Type B pancreatic cell (in vitro differentiated cells): ENCODE results near the gene NF2. TPM values are rescaled to one million over a fixed set of nuclear protein-coding genes. Genes with fewer than 3 reads are reported as not detected.

Experiments
- DNase-seq: peaks from one replicate; pipeline ENCODE4 v3.0.0; 2021; ENCODE audit warnings: mixed read lengths; ENCODE audit not compliant: unreplicated experiment; ENCODE audit errors: extremely low spot score
- H3K27ac Mint-ChIP-seq: 2 replicates; pipeline ENCODE4 v1.8.0; 2021; ENCODE audit warnings: mild to moderate bottlenecking, mixed read lengths
- H3K27me3 Mint-ChIP-seq: 2 replicates; pipeline ENCODE4 v1.8.0; 2021; ENCODE audit warnings: mixed read lengths
- H3K36me3 Mint-ChIP-seq: 2 replicates; pipeline ENCODE4 v1.8.0; 2021; ENCODE audit warnings: mixed read lengths
- H3K4me1 Mint-ChIP-seq: one replicate; pipeline ENCODE4 v1.8.0; 2021; ENCODE audit warnings: mixed read lengths; ENCODE audit not compliant: unreplicated experiment
- H3K4me3 Mint-ChIP-seq: 2 replicates; pipeline ENCODE4 v1.8.0; 2021; ENCODE audit warnings: mild to moderate bottlenecking, mixed read lengths
- H3K9me3 Mint-ChIP-seq: 2 replicates; pipeline ENCODE4 v1.8.0; 2021; ENCODE audit warnings: mixed read lengths
- total RNA-seq: library from RNA; stranded (reverse); gene quantifications from 2 replicates; pipeline ENCODE4 v1.2.1, GENCODE V29; 2021; ENCODE audit warnings: low replicate concordance
- TF ChIP-seq, protein P1 (sequence below): fragments of 200-600 bp; sonication (generic); conservative IDR thresholded peaks from 2 replicates; pipeline ENCODE4 v1.5.0; 2021; ENCODE audit warnings: antibody characterized with exemption, mild to moderate bottlenecking

NF2 gene
- total RNA-seq, 1 donor from 2014 or later, result 45.6 TPM

DNA sequence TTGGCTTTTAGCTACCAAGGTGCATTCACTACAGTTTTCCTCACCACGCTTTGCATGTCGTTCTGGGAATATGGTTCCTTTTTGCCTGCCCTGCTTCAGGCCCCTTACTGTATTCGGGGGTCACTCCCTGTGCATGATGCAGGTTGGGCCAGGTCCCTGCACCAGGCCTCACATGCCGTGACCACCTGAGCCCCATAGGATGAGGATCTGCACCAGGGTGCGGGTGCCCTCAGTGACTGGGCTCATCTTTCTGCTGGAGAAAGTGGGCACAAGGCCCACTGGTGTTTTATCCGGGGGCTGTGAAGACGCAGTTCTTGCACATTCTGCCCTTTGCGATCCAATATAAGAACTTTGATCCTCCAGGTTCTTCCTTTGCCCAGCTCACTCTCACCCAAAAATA lies 70.7 kb downstream of the NF2 start:
- H3K9me3 Mint-ChIP-seq, result no peaks in the 10 kb centered on the region
- H3K4me3 Mint-ChIP-seq, result no peak overlapping the region
- peaks cover 16% of the 10 kb centered on the region for H3K36me3 Mint-ChIP-seq
- H3K27ac Mint-ChIP-seq, result no peak overlapping the region
- H3K27me3 Mint-ChIP-seq, result no peaks in the 10 kb centered on the region
- TF ChIP-seq, protein P1, sequence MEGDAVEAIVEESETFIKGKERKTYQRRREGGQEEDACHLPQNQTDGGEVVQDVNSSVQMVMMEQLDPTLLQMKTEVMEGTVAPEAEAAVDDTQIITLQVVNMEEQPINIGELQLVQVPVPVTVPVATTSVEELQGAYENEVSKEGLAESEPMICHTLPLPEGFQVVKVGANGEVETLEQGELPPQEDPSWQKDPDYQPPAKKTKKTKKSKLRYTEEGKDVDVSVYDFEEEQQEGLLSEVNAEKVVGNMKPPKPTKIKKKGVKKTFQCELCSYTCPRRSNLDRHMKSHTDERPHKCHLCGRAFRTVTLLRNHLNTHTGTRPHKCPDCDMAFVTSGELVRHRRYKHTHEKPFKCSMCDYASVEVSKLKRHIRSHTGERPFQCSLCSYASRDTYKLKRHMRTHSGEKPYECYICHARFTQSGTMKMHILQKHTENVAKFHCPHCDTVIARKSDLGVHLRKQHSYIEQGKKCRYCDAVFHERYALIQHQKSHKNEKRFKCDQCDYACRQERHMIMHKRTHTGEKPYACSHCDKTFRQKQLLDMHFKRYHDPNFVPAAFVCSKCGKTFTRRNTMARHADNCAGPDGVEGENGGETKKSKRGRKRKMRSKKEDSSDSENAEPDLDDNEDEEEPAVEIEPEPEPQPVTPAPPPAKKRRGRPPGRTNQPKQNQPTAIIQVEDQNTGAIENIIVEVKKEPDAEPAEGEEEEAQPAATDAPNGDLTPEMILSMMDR, result no peak
- H3K4me1 Mint-ChIP-seq, result peaks cover 6% of the 10 kb centered on the region
- DNase-seq, result no peak

DNA sequence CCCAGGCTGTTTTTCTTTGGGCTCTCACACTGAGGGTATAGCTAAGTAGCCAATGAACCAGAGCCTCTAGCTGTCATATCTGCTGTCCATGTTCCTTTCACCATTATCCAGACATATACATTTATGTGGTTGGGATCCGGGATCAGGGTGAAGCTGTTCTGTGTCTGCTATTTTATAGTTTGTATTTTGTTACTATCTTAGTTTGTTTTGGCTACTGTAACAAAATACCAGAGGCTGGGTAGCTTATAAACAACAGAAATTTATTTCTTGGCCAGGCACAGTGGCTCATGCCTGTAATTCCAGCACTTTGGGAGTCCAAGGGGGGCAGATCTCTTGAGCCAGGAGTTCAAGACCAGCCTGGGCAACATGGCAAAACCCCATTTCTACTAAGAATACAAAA lies 75.9 kb downstream of the NF2 start:
- DNase-seq, result no peak
- Mint-ChIP-seq H3K27me3 (no peaks in the 10 kb centered on the region), H3K9me3 (no peaks in the 10 kb centered on the region), H3K4me3 (no peak overlapping the region), H3K36me3 (peaks cover 21% of the 10 kb centered on the region), H3K4me1 (no peaks in the 10 kb centered on the region), H3K27ac (no peak overlapping the region)
- TF ChIP-seq, protein P1, result no peak

DNA sequence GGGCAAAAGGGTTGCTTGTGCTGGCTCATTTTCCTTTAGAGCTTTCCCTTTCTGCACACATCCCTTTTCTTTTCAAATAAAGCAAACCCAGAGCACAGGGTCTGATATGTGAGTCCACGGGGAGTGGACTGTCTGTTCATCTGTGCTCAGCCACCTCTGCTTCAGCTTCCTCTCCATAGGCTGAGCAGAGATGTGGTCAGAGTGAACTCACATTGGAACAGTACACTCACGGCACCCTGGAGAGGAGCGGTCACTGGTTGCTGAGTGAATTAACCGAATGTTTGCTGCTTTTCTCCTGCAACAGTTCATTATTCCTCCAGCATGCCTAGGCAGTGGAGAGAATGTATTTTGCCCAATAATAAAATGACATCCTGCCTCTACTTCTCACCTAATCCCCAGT lies 80.1 kb downstream of the NF2 start:
- H3K27me3 Mint-ChIP-seq, result no peaks in the 10 kb centered on the region

DNA sequence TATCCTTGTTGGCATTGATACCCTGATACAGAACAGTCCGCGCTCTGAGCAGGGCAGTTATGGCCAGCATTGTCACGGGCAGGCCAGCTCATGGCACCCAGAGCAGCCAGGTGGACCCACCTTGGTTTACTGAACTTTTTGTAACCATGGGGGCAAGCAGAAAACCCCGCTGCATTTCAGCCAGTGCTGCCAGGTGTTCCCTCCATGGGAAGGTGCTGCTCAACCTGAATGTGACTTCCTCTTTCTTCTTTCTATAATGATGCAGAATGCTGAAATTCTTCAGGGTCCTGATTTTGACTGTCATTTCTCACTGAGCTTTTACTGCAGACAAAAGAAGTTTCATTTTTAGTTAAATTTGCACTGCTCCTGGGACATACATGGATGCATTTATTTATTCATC lies 80.8 kb downstream of the NF2 start:
- DNase-seq, result no peak
- no peak overlapping the region for H3K27ac Mint-ChIP-seq

More for the DNA sequence above, 80.1 kb downstream of the NF2 start:
- Mint-ChIP-seq H3K36me3 (peaks cover 11% of the 10 kb centered on the region), H3K4me1 (peaks cover 21% of the 10 kb centered on the region), H3K4me3 (no peak overlapping the region), H3K9me3 (no peaks in the 10 kb centered on the region), H3K27ac (no peak overlapping the region)
- TF ChIP-seq, protein P1, result no peak
- no peak for DNase-seq

DNA sequence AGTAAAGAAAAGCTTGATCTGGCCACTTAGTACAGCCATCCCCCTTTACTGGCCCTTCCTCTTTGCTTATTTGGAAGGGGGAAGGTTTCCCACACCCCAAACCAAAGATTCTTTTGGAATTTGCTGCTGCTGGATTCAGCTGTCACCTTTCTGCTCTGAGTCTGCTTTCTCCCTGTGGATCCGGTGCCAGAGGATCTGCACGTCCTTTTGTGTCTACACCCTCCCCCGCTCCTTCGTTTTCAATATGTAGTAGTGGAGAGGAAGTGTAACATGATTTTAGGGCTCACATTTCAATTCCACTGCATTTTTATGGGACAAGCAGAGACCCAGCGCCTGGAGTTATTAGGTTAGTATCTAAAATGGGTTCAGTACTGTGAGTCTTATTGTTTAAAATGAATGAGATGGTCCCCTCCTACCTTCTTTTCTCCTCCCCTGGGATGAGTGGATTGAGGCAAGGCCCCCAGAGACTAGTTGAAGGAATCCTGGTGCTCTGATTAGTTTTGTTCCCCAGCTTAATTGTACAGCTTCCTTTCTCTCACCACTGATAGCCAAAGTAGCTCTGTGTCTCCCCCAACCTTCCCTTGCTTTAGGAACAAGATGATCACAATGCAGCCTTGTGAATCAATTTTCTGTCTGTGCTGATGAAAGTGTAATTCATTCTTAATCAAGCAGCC lies 85.9 kb downstream of the NF2 start:
- TF ChIP-seq, protein P1, result no peak
- peak overlapping the region; percentile 10 for H3K4me3 Mint-ChIP-seq
- peaks cover 6% of the 10 kb centered on the region for H3K36me3 Mint-ChIP-seq
- no peaks in the 10 kb centered on the region for H3K9me3 Mint-ChIP-seq
- no peaks in the 10 kb centered on the region for H3K27me3 Mint-ChIP-seq
- peaks cover 39% of the 10 kb centered on the region for H3K4me1 Mint-ChIP-seq
- DNase-seq, result no peak
- H3K27ac Mint-ChIP-seq, result peak overlapping the region; percentile 80

More for the DNA sequence above, 80.8 kb downstream of the NF2 start:
- Mint-ChIP-seq H3K36me3 (peaks cover 11% of the 10 kb centered on the region), H3K27me3 (no peaks in the 10 kb centered on the region), H3K4me1 (peaks cover 26% of the 10 kb centered on the region), H3K4me3 (no peak overlapping the region), H3K9me3 (no peaks in the 10 kb centered on the region)
- TF ChIP-seq, protein P1, result no peak

DNA sequence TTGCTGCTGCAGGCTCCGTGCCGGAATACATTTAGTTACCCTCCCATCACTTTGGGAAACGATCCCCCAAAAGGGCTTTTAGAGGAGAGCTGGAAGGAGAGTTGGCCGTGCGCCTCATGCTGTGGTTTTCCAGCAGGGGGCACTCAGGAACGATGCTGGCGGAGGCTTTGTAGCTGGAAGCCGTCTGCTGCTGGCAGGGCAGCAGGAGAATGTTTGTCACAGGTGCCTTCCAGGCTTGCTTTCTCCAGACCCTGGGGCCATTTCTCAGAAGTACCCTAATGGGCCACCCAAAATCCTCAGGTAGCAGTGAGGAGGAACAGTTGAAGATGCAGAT lies 86.4 kb downstream of the NF2 start:
- peaks cover 39% of the 10 kb centered on the region for H3K4me1 Mint-ChIP-seq
- H3K27ac Mint-ChIP-seq, result peak overlapping the region; percentile 80
- DNase-seq, result no peak
- H3K36me3 Mint-ChIP-seq, result peaks cover 6% of the 10 kb centered on the region
- H3K4me3 Mint-ChIP-seq, result peak overlapping the region; percentile 10
- H3K27me3 Mint-ChIP-seq, result no peaks in the 10 kb centered on the region
- no peaks in the 10 kb centered on the region for H3K9me3 Mint-ChIP-seq
- TF ChIP-seq, protein P1, result peak; percentile 86
